Subcutaneous adipose tissue (tissue), 4 donors: ENCODE measurements around the gene TGFBR3. TPM values are rescaled to one million over a fixed set of nuclear protein-coding genes. Genes with fewer than 3 reads are reported as not detected.

Experiments
- CTCF ChIP-seq: fragments of 450-650 bp; IDR thresholded peaks from one replicate; pipeline ENCODE4 v1.5.1; 2016; ENCODE audit warnings: low read depth, mild to moderate bottlenecking, control low read depth, antibody characterized with exemption, moderate library complexity
- total RNA-seq, 4 donors: library from RNA; depleted of rRNA; stranded (reverse); fragments of >200 nt; gene quantifications; one replicate each; pipeline ENCODE4 v1.1.0, GENCODE V29; 2016

Gene TGFBR3
- total RNA-seq, 4 donors from 2014 or later: 206 to 374 (median 284) TPM

- no peak for TF ChIP-seq CTCF
Measured at GRCh38 chr1:91650764-91651163, 235.2 kb downstream of the TGFBR3 start.

GRCh38 chr1:91647061-91647460 lies 238.9 kb downstream of the TGFBR3 start:
- no peak for TF ChIP-seq CTCF

GRCh38 chr1:91645031-91645430 lies 240.9 kb downstream of the TGFBR3 start:
- no peak for TF ChIP-seq CTCF

GRCh38 chr1:91643431-91643830 lies 242.5 kb downstream of the TGFBR3 start:
- TF ChIP-seq CTCF: no peak

GRCh38 chr1:91640877-91641526 lies 244.9 kb downstream of the TGFBR3 start:
- TF ChIP-seq CTCF: no peak

GRCh38 chr1:91637539-91637994 lies 248.4 kb downstream of the TGFBR3 start:
- TF ChIP-seq CTCF: no peak

- no peak for TF ChIP-seq CTCF
Measured at GRCh38 chr1:91635763-91636162, 250.2 kb downstream of the TGFBR3 start.
